GM19035 (cell line): ENCODE results near the gene THAP4.

Experiments used
- ATAC-seq: cut with Tn5 transposase; IDR thresholded peaks from one replicate; pipeline ENCODE4 v1.9.1; 2021; ENCODE audit not compliant: unreplicated experiment

Gene THAP4

GRCh38 chr2:241615041-241615440, 21.9 kb downstream of the THAP4 start:
- no peak for ATAC-seq

- ATAC-seq = no peak
Measured at GRCh38 chr2:241613017-241613780, 23.8 kb downstream of the THAP4 start.

- no peak for ATAC-seq
Measured at GRCh38 chr2:241612156-241613016, 24.6 kb downstream of the THAP4 start.

- no peak for ATAC-seq
Measured at GRCh38 chr2:241611062-241611461, 25.9 kb downstream of the THAP4 start.

GRCh38 chr2:241609859-241610793, 26.8 kb downstream of the THAP4 start:
- peak; percentile 92 for ATAC-seq

- no peak for ATAC-seq
Measured at GRCh38 chr2:241608881-241609280, 28.1 kb downstream of the THAP4 start.

GRCh38 chr2:241607162-241607885, 29.6 kb downstream of the THAP4 start:
- ATAC-seq = no peak

GRCh38 chr2:241606186-241606585, 30.8 kb downstream of the THAP4 start:
- no peak for ATAC-seq

GRCh38 chr2:241603686-241604085, 33.3 kb downstream of the THAP4 start:
- no peak for ATAC-seq

GRCh38 chr2:241602720-241603119, 34.2 kb downstream of the THAP4 start:
- ATAC-seq = no peak

- ATAC-seq = no peak
Measured at GRCh38 chr2:241601841-241602240, 35.1 kb downstream of the THAP4 start.

GRCh38 chr2:241599615-241600014, 37.3 kb downstream of the THAP4 start:
- no peak for ATAC-seq

GRCh38 chr2:241598487-241598886, 38.5 kb downstream of the THAP4 start:
- ATAC-seq = no peak

- ATAC-seq = no peak
Measured at GRCh38 chr2:241598061-241598460, 38.9 kb downstream of the THAP4 start.

GRCh38 chr2:241597561-241597960, 39.4 kb downstream of the THAP4 start:
- no peak for ATAC-seq

GRCh38 chr2:241595600-241596140, 41.3 kb downstream of the THAP4 start:
- ATAC-seq = no peak

- no peak for ATAC-seq
Measured at GRCh38 chr2:241593271-241593670, 43.7 kb downstream of the THAP4 start.

GRCh38 chr2:241592126-241592845, 44.7 kb downstream of the THAP4 start:
- ATAC-seq = no peak
